Glomerular endothelial cell (primary cell): Measurements from ENCODE around the gene OR10AD1. TPM values are rescaled to one million over a fixed set of nuclear protein-coding genes. Genes with fewer than 3 reads are reported as not detected.
"Not testable (repeated sequence)": the region's sequence is repeated elsewhere in the genome, so short reads cannot be mapped to it uniquely, and the experiment has no call there.

ENCODE experiments used
- DNase-seq: peaks from one replicate; pipeline ENCODE4 v3.0.0-alpha.2; 2011; ENCODE audit warnings: low read depth, low spot score; ENCODE audit errors: extremely low read depth
- total RNA-seq: library from RNA; depleted of rRNA; stranded (reverse); fragments of >200 nt; gene quantifications from 2 replicates; pipeline ENCODE4 v1.2.3, GENCODE V29; 2015

The OR10AD1 gene
- total RNA-seq: not detected in 2 replicates

- DNase-seq: no peak
These were observed at the start of gene OR10AD1 for GRCh38 chr12:48203192-48203591. OR10AD1 (minus strand) TSS chr12:48203292; CDS start chr12:48203292, 0 bp downstream.

GRCh38 chr12:48247181-48247966 lies 44.3 kb upstream of the OR10AD1 start:
- DNase-seq: no peak

GRCh38 chr12:48237162-48237561 lies 34.1 kb upstream of the OR10AD1 start:
- no peak for DNase-seq

- no peak for DNase-seq
These were observed 32.8 kb upstream of the OR10AD1 start for GRCh38 chr12:48235796-48236333.

GRCh38 chr12:48231169-48231958 lies 28.3 kb upstream of the OR10AD1 start:
- not testable (repeated sequence) for DNase-seq

GRCh38 chr12:48224533-48224932 lies 21.4 kb upstream of the OR10AD1 start:
- DNase-seq: not testable (repeated sequence)

- DNase-seq: no peak
These were observed 18.6 kb upstream of the OR10AD1 start for GRCh38 chr12:48221645-48222044.

- no peak for DNase-seq
These were observed 17.6 kb upstream of the OR10AD1 start for GRCh38 chr12:48220701-48221100.

- DNase-seq: no peak
These were observed 16.5 kb upstream of the OR10AD1 start for GRCh38 chr12:48219631-48220030.

GRCh38 chr12:48216785-48217184 lies 13.7 kb upstream of the OR10AD1 start:
- no peak for DNase-seq

GRCh38 chr12:48209495-48209894 lies 6.4 kb upstream of the OR10AD1 start:
- DNase-seq: not testable (repeated sequence)

- DNase-seq: no peak
These were observed 326 bp downstream of the OR10AD1 start for GRCh38 chr12:48202766-48203165.

GRCh38 chr12:48201516-48201915 lies 1.6 kb downstream of the OR10AD1 start:
- no peak for DNase-seq

GRCh38 chr12:48201091-48201490 lies 2.0 kb downstream of the OR10AD1 start:
- no peak for DNase-seq

- no peak for DNase-seq
These were observed 3.3 kb downstream of the OR10AD1 start for GRCh38 chr12:48199774-48200221.

GRCh38 chr12:48198985-48199384 lies 4.1 kb downstream of the OR10AD1 start:
- DNase-seq: no peak

GRCh38 chr12:48198672-48198971 lies 4.5 kb downstream of the OR10AD1 start:
- DNase-seq: no peak

GRCh38 chr12:48197971-48198671 lies 5.0 kb downstream of the OR10AD1 start:
- peak; percentile 80 for DNase-seq

GRCh38 chr12:48197549-48197970 lies 5.5 kb downstream of the OR10AD1 start:
- DNase-seq: no peak

GRCh38 chr12:48194799-48195201 lies 8.3 kb downstream of the OR10AD1 start:
- DNase-seq: no peak

GRCh38 chr12:48193623-48194022 lies 9.5 kb downstream of the OR10AD1 start:
- DNase-seq: no peak
